Stimulated activated effector memory CD8-positive, alpha-beta T cell treated with anti-CD3 and anti-CD28 coated beads, Interleukin-12 subunit alpha, Interleukin-12 subunit beta, amount 100 ng/mL, for 72 hours (primary cell): ENCODE measurements around the gene DDC.
"Not testable (repeated sequence)": the region's sequence is repeated elsewhere in the genome, so short reads cannot be mapped to it uniquely, and the experiment has no call there.

Experiments used
- ATAC-seq: fragments of 150-1000 bp; cut with Tn5 transposase; 2 replicates; pipeline ENCODE4 v1.10.0; 2021
- DNase-seq, 2 donors: peaks; one replicate each; pipeline ENCODE4 v3.0.0; 2021 to 2022; ENCODE audit warnings: low spot score in 2 of 2
- H3K27ac Mint-ChIP-seq: one replicate; pipeline ENCODE4 v1.8.0; 2022; ENCODE audit warnings: mild to moderate bottlenecking, mixed read lengths
- H3K36me3 Mint-ChIP-seq: one replicate; pipeline ENCODE4 v1.8.0; 2022; ENCODE audit warnings: mild to moderate bottlenecking, mixed read lengths
- H3K4me1 Mint-ChIP-seq: one replicate; pipeline ENCODE4 v1.8.0; 2022; ENCODE audit warnings: mixed read lengths
- H3K4me3 Mint-ChIP-seq: one replicate; pipeline ENCODE4 v1.8.0; 2022; ENCODE audit warnings: mild to moderate bottlenecking, mixed read lengths
- H3K9me3 Mint-ChIP-seq: one replicate; pipeline ENCODE4 v1.8.0; 2022; ENCODE audit warnings: mixed read lengths

The DDC gene

DNA sequence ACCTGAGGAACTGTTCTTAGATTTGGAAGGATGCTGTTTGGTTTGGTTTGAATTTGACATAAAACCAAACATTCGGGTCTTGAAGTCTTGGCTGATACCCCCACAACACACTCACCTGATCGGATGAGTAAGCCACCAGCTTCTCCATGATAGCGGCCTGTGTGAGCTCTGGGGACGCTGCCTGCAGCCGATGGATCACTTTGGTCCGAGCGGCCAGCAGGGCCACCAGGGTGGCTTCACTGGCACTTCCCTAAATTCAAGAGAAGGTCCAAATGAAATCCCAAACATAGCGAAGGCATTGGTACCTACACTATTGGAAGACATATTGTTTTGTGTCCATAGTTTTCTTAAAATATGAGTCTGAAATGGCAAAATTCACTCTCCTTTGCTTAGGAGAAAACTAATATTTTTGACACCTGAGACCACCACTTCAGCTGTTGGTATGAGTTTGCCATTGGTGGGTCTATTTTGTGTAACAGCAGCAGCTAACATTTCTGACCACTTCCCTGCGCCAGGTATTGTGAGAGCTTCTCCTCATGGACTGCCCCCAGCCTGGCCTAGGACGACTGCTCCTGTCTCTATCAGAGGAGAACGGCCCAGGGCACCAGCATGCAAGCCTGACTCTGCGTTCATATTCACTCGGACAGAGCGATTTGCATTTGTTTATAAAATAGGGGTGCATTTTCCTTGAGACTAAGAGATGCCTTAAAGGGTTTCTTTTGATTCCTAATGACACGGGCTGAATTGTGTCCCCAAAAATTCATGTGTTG lies 35.9 kb downstream of the DDC start:
- no peak overlapping the region for H3K4me3 Mint-ChIP-seq
- no peak for ATAC-seq

GRCh38 chr7:50528266-50529092 lies 36.7 kb downstream of the DDC start:
- no peak for DNase-seq
- Mint-ChIP-seq H3K4me1 (peaks cover 16% of the 10 kb centered on the region), H3K27ac (no peak overlapping the region), H3K9me3 (no peaks in the 10 kb centered on the region), H3K4me3 (no peak overlapping the region), H3K36me3 (no peaks in the 10 kb centered on the region)
- no peak for ATAC-seq

More for the DNA sequence above, 35.9 kb downstream of the DDC start:
- Mint-ChIP-seq H3K27ac (no peak overlapping the region), H3K9me3 (no peaks in the 10 kb centered on the region), H3K4me1 (peaks cover 18% of the 10 kb centered on the region), H3K36me3 (no peaks in the 10 kb centered on the region)
- no peak for DNase-seq

DNA sequence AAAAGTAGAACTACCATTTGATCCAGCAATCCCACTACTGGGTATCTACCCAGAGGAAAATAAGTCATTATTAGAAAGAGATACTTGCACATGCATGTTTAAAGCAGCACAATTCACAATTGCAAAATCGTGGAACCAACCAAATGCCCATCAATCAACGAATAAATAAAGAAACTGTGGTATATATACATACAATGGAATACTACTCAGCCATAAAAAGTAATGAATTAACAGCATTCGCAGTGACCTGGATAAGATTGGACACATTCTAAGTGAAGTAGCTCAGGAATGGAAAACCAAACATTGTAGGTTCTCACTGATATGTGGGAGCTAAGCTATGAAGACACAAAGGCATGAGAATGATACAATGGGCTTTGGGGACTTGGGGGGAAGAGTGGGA lies 45.9 kb downstream of the DDC start:
- not testable (repeated sequence) for H3K9me3 Mint-ChIP-seq, H3K4me3 Mint-ChIP-seq, H3K36me3 Mint-ChIP-seq, H3K4me1 Mint-ChIP-seq, DNase-seq, H3K27ac Mint-ChIP-seq, ATAC-seq

GRCh38 chr7:50513166-50513871 lies 51.9 kb downstream of the DDC start:
- ATAC-seq (no peak), DNase-seq (no peak)
- no peak overlapping the region for H3K4me3 Mint-ChIP-seq
- no peaks in the 10 kb centered on the region for H3K9me3 Mint-ChIP-seq
- H3K27ac Mint-ChIP-seq: no peak overlapping the region
- no peaks in the 10 kb centered on the region for H3K4me1 Mint-ChIP-seq
- H3K36me3 Mint-ChIP-seq: no peaks in the 10 kb centered on the region

DNA sequence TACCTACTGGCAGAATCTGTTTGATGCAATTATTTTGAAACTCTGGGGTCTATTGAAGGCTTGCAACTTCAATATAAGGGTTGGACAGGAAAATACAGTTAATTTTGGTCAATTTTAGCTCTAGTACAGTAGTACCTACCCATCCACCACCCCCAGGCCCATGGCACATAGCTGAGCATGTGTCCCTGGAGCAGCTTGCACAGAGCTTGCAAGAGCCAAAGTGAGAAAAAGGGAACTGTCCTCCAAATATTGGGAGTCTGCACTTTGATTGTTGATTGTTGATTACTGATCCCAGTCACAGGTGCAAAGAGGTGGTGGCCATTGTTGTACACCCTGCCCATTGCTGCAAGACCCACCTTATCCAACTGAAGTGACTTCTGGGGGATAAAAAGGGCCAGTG lies 52.8 kb downstream of the DDC start:
- Mint-ChIP-seq H3K9me3 (no peaks in the 10 kb centered on the region), H3K4me1 (no peaks in the 10 kb centered on the region), H3K27ac (no peak overlapping the region), H3K4me3 (no peak overlapping the region), H3K36me3 (no peaks in the 10 kb centered on the region)
- DNase-seq (no peak), ATAC-seq (no peak)

GRCh38 chr7:50509459-50509858 lies 55.7 kb downstream of the DDC start:
- no peak overlapping the region for H3K4me3 Mint-ChIP-seq
- H3K9me3 Mint-ChIP-seq: no peaks in the 10 kb centered on the region
- ATAC-seq (no peak), DNase-seq (no peak)
- no peak overlapping the region for H3K27ac Mint-ChIP-seq
- H3K4me1 Mint-ChIP-seq: no peaks in the 10 kb centered on the region
- no peaks in the 10 kb centered on the region for H3K36me3 Mint-ChIP-seq

- H3K36me3 Mint-ChIP-seq: no peaks in the 10 kb centered on the region
- DNase-seq (no peak), ATAC-seq (no peak)
- H3K4me3 Mint-ChIP-seq: no peak overlapping the region
- H3K4me1 Mint-ChIP-seq: no peaks in the 10 kb centered on the region
- no peaks in the 10 kb centered on the region for H3K9me3 Mint-ChIP-seq
- H3K27ac Mint-ChIP-seq: no peak overlapping the region
These were observed 56.7 kb downstream of the DDC start for GRCh38 chr7:50508471-50508943.

- DNase-seq (no peak), ATAC-seq (no peak)
- H3K27ac Mint-ChIP-seq: no peak overlapping the region
- no peaks in the 10 kb centered on the region for H3K36me3 Mint-ChIP-seq
- no peaks in the 10 kb centered on the region for H3K4me1 Mint-ChIP-seq
- H3K4me3 Mint-ChIP-seq: no peak overlapping the region
- H3K9me3 Mint-ChIP-seq: no peaks in the 10 kb centered on the region
These were observed 57.2 kb downstream of the DDC start for GRCh38 chr7:50507898-50508470.

DNA sequence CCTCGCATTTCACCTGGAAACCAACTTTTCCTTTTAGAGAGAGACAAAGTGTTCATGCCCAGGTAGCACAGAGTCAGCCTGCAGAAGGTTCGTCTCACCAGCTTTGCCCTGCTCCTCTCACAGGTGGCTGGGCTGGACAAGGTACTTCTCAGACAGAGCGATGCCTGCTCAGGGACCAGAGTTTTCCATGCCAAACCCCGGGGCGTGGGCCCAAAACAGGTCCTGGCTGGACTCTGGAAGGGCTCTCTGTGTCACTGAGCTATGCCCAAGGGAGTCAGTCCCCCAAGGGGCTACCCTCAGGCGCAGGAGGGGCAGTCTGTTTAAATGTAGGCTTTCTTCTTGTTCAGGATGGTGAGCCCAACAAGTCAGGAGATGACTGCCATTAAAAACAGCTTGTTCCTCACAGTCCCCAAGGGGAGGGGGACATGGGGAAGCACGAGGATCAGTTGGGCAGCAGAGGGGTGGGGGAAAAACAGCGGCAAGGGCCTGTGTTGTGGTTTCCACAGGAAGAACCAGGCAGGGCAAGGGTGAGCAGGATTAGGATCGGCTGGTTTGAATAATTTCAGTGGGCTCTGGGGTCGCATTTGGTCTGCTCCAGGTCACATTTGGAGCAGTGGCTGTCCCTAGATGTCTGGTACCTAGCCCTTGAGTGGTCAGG lies 59.5 kb downstream of the DDC start:
- DNase-seq: no peak

DNA sequence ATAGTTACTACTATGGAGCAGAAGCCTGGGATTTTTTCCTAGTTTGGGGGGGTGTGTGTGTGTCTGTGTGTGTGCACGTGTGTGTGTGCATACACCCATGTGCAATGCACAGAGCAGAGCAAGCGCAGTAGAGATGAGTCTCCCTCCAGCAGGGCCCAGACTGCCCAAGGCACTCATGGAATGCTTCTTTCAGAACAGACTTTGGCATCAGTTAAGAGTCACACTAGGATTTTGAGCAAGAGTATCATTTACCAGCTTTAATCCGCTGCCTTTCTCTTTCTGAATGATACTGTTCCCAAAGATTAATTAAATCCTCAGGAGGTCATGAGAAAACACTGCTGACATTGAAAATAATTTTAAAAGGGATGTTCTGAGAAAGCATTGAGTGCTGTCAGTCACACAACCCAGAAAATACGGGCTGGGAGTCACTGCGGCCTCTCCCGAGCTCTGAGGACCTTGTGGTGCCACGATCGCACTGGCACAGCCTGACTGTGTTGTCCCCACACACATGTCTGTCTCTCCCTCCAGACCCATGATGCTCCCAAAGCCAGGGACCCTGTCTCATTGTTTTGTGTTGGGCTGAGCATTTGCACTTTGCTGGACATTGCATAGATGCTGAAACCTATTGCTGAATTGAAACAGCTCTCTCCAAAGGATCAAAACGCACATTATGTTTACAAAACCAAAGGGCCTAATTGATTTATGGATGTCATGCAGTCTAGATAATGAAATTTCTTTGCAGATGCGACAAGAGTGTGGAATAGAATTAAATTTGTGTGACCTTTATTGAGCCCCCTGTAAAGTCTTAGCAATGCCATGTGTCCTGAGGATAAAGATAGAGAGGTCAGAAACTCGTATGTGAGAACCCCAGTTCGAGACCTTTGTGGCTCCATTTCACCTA lies 60.3 kb downstream of the DDC start:
- H3K9me3 Mint-ChIP-seq: no peaks in the 10 kb centered on the region
- no peaks in the 10 kb centered on the region for H3K4me1 Mint-ChIP-seq
- no peak for DNase-seq
- no peak overlapping the region for H3K27ac Mint-ChIP-seq
- no peak for ATAC-seq
- H3K36me3 Mint-ChIP-seq: no peaks in the 10 kb centered on the region
- H3K4me3 Mint-ChIP-seq: no peak overlapping the region

More for the DNA sequence above, 59.5 kb downstream of the DDC start:
- no peaks in the 10 kb centered on the region for H3K4me1 Mint-ChIP-seq
- no peak overlapping the region for H3K4me3 Mint-ChIP-seq
- H3K36me3 Mint-ChIP-seq: no peaks in the 10 kb centered on the region
- H3K27ac Mint-ChIP-seq: peak overlapping the region; percentile 18
- no peak for ATAC-seq
- no peaks in the 10 kb centered on the region for H3K9me3 Mint-ChIP-seq

GRCh38 chr7:50502947-50503346 lies 62.3 kb downstream of the DDC start:
- no peak overlapping the region for H3K4me3 Mint-ChIP-seq
- ATAC-seq: no peak
- H3K9me3 Mint-ChIP-seq: no peaks in the 10 kb centered on the region
- no peaks in the 10 kb centered on the region for H3K4me1 Mint-ChIP-seq
- H3K36me3 Mint-ChIP-seq: no peaks in the 10 kb centered on the region
- DNase-seq: no peak
- H3K27ac Mint-ChIP-seq: no peak overlapping the region

GRCh38 chr7:50502001-50502684 lies 63.1 kb downstream of the DDC start:
- H3K9me3 Mint-ChIP-seq: no peaks in the 10 kb centered on the region
- no peak overlapping the region for H3K4me3 Mint-ChIP-seq
- ATAC-seq (peak; percentile 27), DNase-seq (no peak)
- no peaks in the 10 kb centered on the region for H3K36me3 Mint-ChIP-seq
- H3K4me1 Mint-ChIP-seq: peaks cover 2% of the 10 kb centered on the region
- H3K27ac Mint-ChIP-seq: no peak overlapping the region

DNA sequence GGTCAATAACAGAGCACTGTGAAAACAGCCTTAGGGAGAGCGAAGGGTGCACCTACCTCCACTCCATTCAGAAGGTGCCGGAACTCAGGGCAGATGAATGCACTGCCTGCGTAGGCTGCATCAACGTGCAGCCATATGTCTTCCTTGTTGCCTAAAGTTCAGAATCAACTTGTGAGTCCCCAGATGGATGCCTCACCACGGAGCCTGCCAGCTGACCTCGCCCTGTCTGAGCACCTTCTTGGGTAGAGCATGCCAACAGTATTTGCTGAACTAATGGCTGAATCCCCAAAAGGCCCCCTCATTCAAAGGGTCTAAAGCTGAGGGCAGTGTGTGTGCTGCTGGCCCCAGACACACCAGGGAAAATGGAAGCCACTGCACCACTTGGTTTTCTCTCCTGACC lies 66.1 kb downstream of the DDC start:
- DNase-seq: no peak
- H3K4me1 Mint-ChIP-seq: peaks cover 5% of the 10 kb centered on the region
- no peak overlapping the region for H3K27ac Mint-ChIP-seq
- H3K9me3 Mint-ChIP-seq: no peaks in the 10 kb centered on the region
- ATAC-seq: no peak
- H3K4me3 Mint-ChIP-seq: no peak overlapping the region
- no peaks in the 10 kb centered on the region for H3K36me3 Mint-ChIP-seq
